Neural progenitor cell (in vitro differentiated cells): ENCODE data around the gene AKAP6. TPM values are rescaled to one million over a fixed set of nuclear protein-coding genes. Genes with fewer than 3 reads are reported as not detected.

Source experiments
- DNase-seq: peaks from one replicate; pipeline ENCODE4 v3.0.0-alpha.2; 2016; ENCODE audit warnings: low spot score
- H2AFZ ChIP-seq: fragments of 200-600 bp; sonication (generic); replicated peaks from 2 replicates; pipeline ENCODE4 v1.6.1; 2016; ENCODE audit warnings: antibody characterized with exemption
- H3F3A ChIP-seq: fragments of 200-600 bp; sonication (generic); 2 replicates; pipeline ENCODE4 v1.6.1; 2016; ENCODE audit warnings: antibody characterized with exemption, low read depth
- H3K27ac ChIP-seq: fragments of 200-600 bp; sonication (generic); 2 replicates; pipeline ENCODE4 v1.5.1; 2016; ENCODE audit warnings: mild to moderate bottlenecking
- H3K27me3 ChIP-seq: fragments of 200-600 bp; sonication (generic); 2 replicates; pipeline ENCODE4 v1.6.1; 2016; ENCODE audit warnings: mild to moderate bottlenecking, moderate library complexity
- H3K36me3 ChIP-seq: fragments of 200-600 bp; sonication (generic); 2 replicates; pipeline ENCODE4 v1.5.1; 2016
- H3K4me1 ChIP-seq: fragments of 200-600 bp; sonication (generic); 2 replicates; pipeline ENCODE4 v1.6.1; 2016; ENCODE audit warnings: mixed run types
- H3K4me2 ChIP-seq: fragments of 200-600 bp; sonication (generic); 2 replicates; pipeline ENCODE4 v1.6.1; 2016
- H3K4me3 ChIP-seq: fragments of 200-600 bp; sonication (generic); 2 replicates; pipeline ENCODE4 v1.5.1; 2016
- H3K79me2 ChIP-seq: fragments of 200-600 bp; sonication (generic); 2 replicates; pipeline ENCODE4 v1.6.1; 2016; ENCODE audit warnings: low read depth
- H3K9ac ChIP-seq: fragments of 200-600 bp; sonication (generic); 2 replicates; pipeline ENCODE4 v1.6.1; 2016
- H3K9me3 ChIP-seq: fragments of 200-600 bp; sonication (generic); 2 replicates; pipeline ENCODE4 v1.5.1; 2016; ENCODE audit warnings: low read depth
- H4K20me1 ChIP-seq: fragments of 200-600 bp; sonication (generic); 2 replicates; pipeline ENCODE4 v1.6.1; 2016; ENCODE audit warnings: low read depth
- H3K27ac Mint-ChIP-seq: 3 replicates; pipeline ENCODE4 v1.8.0; 2021; ENCODE audit warnings: mixed read lengths
- H3K27me3 Mint-ChIP-seq: 2 replicates; pipeline ENCODE4 v1.8.0; 2022; ENCODE audit warnings: low read depth, mild to moderate bottlenecking, inconsistent platforms, moderate library complexity, mixed read lengths; ENCODE audit not compliant: insufficient read depth
- H3K36me3 Mint-ChIP-seq: 3 replicates; pipeline ENCODE4 v1.8.0; 2021; ENCODE audit warnings: mixed read lengths
- H3K4me1 Mint-ChIP-seq: 3 replicates; pipeline ENCODE4 v1.8.0; 2021; ENCODE audit warnings: mixed read lengths
- H3K4me3 Mint-ChIP-seq: 3 replicates; pipeline ENCODE4 v1.8.0; 2021; ENCODE audit warnings: mild to moderate bottlenecking, moderate library complexity, mixed read lengths
- H3K9me3 Mint-ChIP-seq: 3 replicates; pipeline ENCODE4 v1.8.0; 2020; ENCODE audit warnings: mixed read lengths
- CTCF ChIP-seq: fragments of 200-600 bp; sonication (generic); IDR thresholded peaks from 2 replicates; pipeline ENCODE4 v1.5.1; 2017; ENCODE audit warnings: antibody characterized with exemption, mild to moderate bottlenecking
- EZH2 ChIP-seq: fragments of 200-600 bp; sonication (generic); IDR thresholded peaks from 2 replicates; pipeline ENCODE4 v1.6.1; 2017; ENCODE audit warnings: antibody characterized with exemption, mild to moderate bottlenecking, moderate library complexity
- EZH2phosphoT487 ChIP-seq: fragments of 200-600 bp; sonication (generic); IDR thresholded peaks from 2 replicates; pipeline ENCODE4 v1.6.1; 2017; ENCODE audit warnings: antibody characterized with exemption
- total RNA-seq: library from RNA; depleted of rRNA; stranded (reverse); fragments of >200 nt; gene quantifications from 2 replicates; pipeline ENCODE4 v1.2.3, GENCODE V29; 2015; ENCODE audit warnings: low replicate concordance

Gene AKAP6
- total RNA-seq, result 3.7 and 7.3 TPM in 2 replicates

GRCh38 chr14:32329146-32329545, at the start of gene AKAP6:
TSS of gene AKAP6 (plus strand) at chr14:32329298. CDS start at chr14:32433494, 104,196 bp downstream.
- Histone ChIP-seq H3K4me1 (peaks cover 54% of the 10 kb centered on the region), H3K9me3 (no peaks in the 10 kb centered on the region), H3F3A (peaks cover 31% of the 10 kb centered on the region), H2AFZ (peak within 1 kb of the TSS; percentile 82), H3K27me3 (no peaks in the 10 kb centered on the region), H3K9ac (no peak within 1 kb of the TSS), H3K27ac (peak within 1 kb of the TSS; percentile 86), H3K4me2 (peak within 1 kb of the TSS; percentile 71), H3K36me3 (no peaks in the 10 kb centered on the region), H4K20me1 (no peaks in the 10 kb centered on the region), H3K4me3 (no peak within 1 kb of the TSS), H3K79me2 (no peaks in the 10 kb centered on the region)
- peak; percentile 84 for DNase-seq
- no peaks in the 10 kb centered on the region for H3K36me3 Mint-ChIP-seq
- H3K9me3 Mint-ChIP-seq, result no peaks in the 10 kb centered on the region
- no peaks in the 10 kb centered on the region for H3K27me3 Mint-ChIP-seq
- peak within 1 kb of the TSS; percentile 96 for H3K27ac Mint-ChIP-seq
- peak within 1 kb of the TSS; percentile 82 for H3K4me3 Mint-ChIP-seq
- peaks cover 49% of the 10 kb centered on the region for H3K4me1 Mint-ChIP-seq
- TF ChIP-seq EZH2phosphoT487 (no peak), CTCF (no peak), EZH2 (no peak)

GRCh38 chr14:32286602-32287001, 42.5 kb upstream of the AKAP6 start:
- Histone ChIP-seq H4K20me1 (no peaks in the 10 kb centered on the region), H3K27ac (no peak overlapping the region), H3K4me1 (no peaks in the 10 kb centered on the region), H2AFZ (no peak overlapping the region), H3K9me3 (no peaks in the 10 kb centered on the region), H3K4me3 (no peak overlapping the region), H3F3A (no peaks in the 10 kb centered on the region), H3K36me3 (no peaks in the 10 kb centered on the region), H3K4me2 (no peak overlapping the region), H3K9ac (no peak overlapping the region), H3K79me2 (no peaks in the 10 kb centered on the region), H3K27me3 (no peaks in the 10 kb centered on the region)
- H3K4me3 Mint-ChIP-seq, result no peak overlapping the region
- H3K36me3 Mint-ChIP-seq, result peaks cover 5% of the 10 kb centered on the region
- TF ChIP-seq EZH2phosphoT487 (no peak), CTCF (no peak), EZH2 (no peak)
- H3K27me3 Mint-ChIP-seq, result no peaks in the 10 kb centered on the region
- no peaks in the 10 kb centered on the region for H3K4me1 Mint-ChIP-seq
- no peak for DNase-seq
- no peak overlapping the region for H3K27ac Mint-ChIP-seq
- H3K9me3 Mint-ChIP-seq, result peaks cover 23% of the 10 kb centered on the region

- Mint-ChIP-seq H3K4me1 (peaks cover 18% of the 10 kb centered on the region), H3K27ac (no peak overlapping the region), H3K9me3 (no peaks in the 10 kb centered on the region), H3K36me3 (no peaks in the 10 kb centered on the region), H3K4me3 (no peak overlapping the region), H3K27me3 (no peaks in the 10 kb centered on the region)
- Histone ChIP-seq H3K9me3 (no peaks in the 10 kb centered on the region), H2AFZ (no peak overlapping the region), H3K27ac (no peak overlapping the region), H3K27me3 (no peaks in the 10 kb centered on the region), H3K36me3 (no peaks in the 10 kb centered on the region), H3K9ac (no peak overlapping the region), H3K4me1 (peaks cover 29% of the 10 kb centered on the region), H3K79me2 (no peaks in the 10 kb centered on the region), H3K4me3 (no peak overlapping the region), H3K4me2 (no peak overlapping the region), H3F3A (peaks cover 10% of the 10 kb centered on the region), H4K20me1 (no peaks in the 10 kb centered on the region)
- TF ChIP-seq CTCF, result no peak
- no peak for TF ChIP-seq EZH2
- no peak for TF ChIP-seq EZH2phosphoT487
- no peak for DNase-seq
Observed at GRCh38 chr14:32296366-32296765, 32.7 kb upstream of the AKAP6 start.
